DOHH2 (cell line): ENCODE data around the gene SLC6A12.

ENCODE experiments used
- H3F3A ChIP-seq: fragments of 200-600 bp; sonication (generic), shearing (Covaris generic); 2 replicates; pipeline ENCODE4 v1.6.0; 2016; ENCODE audit warnings: antibody characterized with exemption, mild to moderate bottlenecking; ENCODE audit not compliant: control insufficient read depth, insufficient read depth
- H3K27ac ChIP-seq: fragments of 200-600 bp; sonication (generic); 2 replicates; pipeline ENCODE4 v1.5.1; 2014; ENCODE audit warnings: low read depth, mild to moderate bottlenecking, low read length, moderate library complexity
- H3K27me3 ChIP-seq: fragments of 200-600 bp; sonication (generic); 2 replicates; pipeline ENCODE4 v1.6.1; 2014; ENCODE audit warnings: mild to moderate bottlenecking, low read length, mixed read lengths; ENCODE audit not compliant: control insufficient read depth
- H3K36me3 ChIP-seq: fragments of 200-600 bp; sonication (generic); 2 replicates; pipeline ENCODE4 v1.6.1; 2014; ENCODE audit warnings: mild to moderate bottlenecking, low read length, moderate library complexity, mixed read lengths; ENCODE audit not compliant: control insufficient read depth
- H3K4me1 ChIP-seq: fragments of 200-600 bp; sonication (generic); 2 replicates; pipeline ENCODE4 v1.6.1; 2014; ENCODE audit warnings: mild to moderate bottlenecking, low read length, mixed read lengths; ENCODE audit not compliant: control insufficient read depth
- H3K4me2 ChIP-seq: fragments of 200-600 bp; sonication (generic); 2 replicates; pipeline ENCODE4 v1.6.0; 2014; ENCODE audit warnings: mild to moderate bottlenecking, low read length, moderate library complexity
- H3K4me3 ChIP-seq: fragments of 200-600 bp; sonication (generic); 2 replicates; pipeline ENCODE4 v1.5.1; 2014; ENCODE audit warnings: mild to moderate bottlenecking, low read length, mixed read lengths
- H3K79me2 ChIP-seq: fragments of 200-600 bp; sonication (generic); 2 replicates; pipeline ENCODE4 v1.6.1; 2014; ENCODE audit warnings: mild to moderate bottlenecking, low read length, mixed read lengths; ENCODE audit not compliant: control insufficient read depth
- H3K9me2 ChIP-seq: fragments of 200-600 bp; sonication (generic); replicated peaks from 2 replicates; pipeline ENCODE4 v1.6.1; 2014; ENCODE audit warnings: mild to moderate bottlenecking, low read length, mixed read lengths; ENCODE audit not compliant: control insufficient read depth
- H3K9me3 ChIP-seq: fragments of 200-600 bp; sonication (generic); 2 replicates; pipeline ENCODE4 v1.6.1; 2014; ENCODE audit warnings: antibody characterized with exemption, low read length, mixed read lengths; ENCODE audit not compliant: control insufficient read depth, insufficient read depth
- H4K20me1 ChIP-seq: fragments of 200-600 bp; sonication (generic); 2 replicates; pipeline ENCODE4 v1.6.0; 2014; ENCODE audit warnings: low read depth, mild to moderate bottlenecking, antibody characterized with exemption, low read length, moderate library complexity; ENCODE audit not compliant: control insufficient read depth, insufficient read depth
- CTCF ChIP-seq: fragments of 200-600 bp; sonication (generic); IDR thresholded peaks from one replicate; pipeline ENCODE4 v1.5.1; 2014; ENCODE audit warnings: antibody characterized with exemption, mild to moderate bottlenecking, low read depth, low read length; ENCODE audit not compliant: poor library complexity, severe bottlenecking
- EZH2phosphoT487 ChIP-seq: fragments of 200-600 bp; sonication (generic); IDR thresholded peaks from 2 replicates; pipeline ENCODE4 v1.6.1; 2017; ENCODE audit warnings: borderline replicate concordance, mild to moderate bottlenecking, antibody characterized with exemption, low read length, moderate library complexity, mixed read lengths

The SLC6A12 gene

GRCh38 chr12:262113-262512, 48.2 kb upstream of the SLC6A12 start:
- Histone ChIP-seq H3K27ac (no peak overlapping the region), H3K79me2 (no peaks in the 10 kb centered on the region), H3K4me3 (no peak overlapping the region), H4K20me1 (no peaks in the 10 kb centered on the region), H3K9me2 (no peaks in the 10 kb centered on the region), H3K4me1 (no peaks in the 10 kb centered on the region), H3K36me3 (no peaks in the 10 kb centered on the region), H3K9me3 (no peaks in the 10 kb centered on the region), H3F3A (no peaks in the 10 kb centered on the region), H3K27me3 (peaks cover 30% of the 10 kb centered on the region), H3K4me2 (no peak overlapping the region)
- TF ChIP-seq EZH2phosphoT487 (no peak), CTCF (no peak)

DNA sequence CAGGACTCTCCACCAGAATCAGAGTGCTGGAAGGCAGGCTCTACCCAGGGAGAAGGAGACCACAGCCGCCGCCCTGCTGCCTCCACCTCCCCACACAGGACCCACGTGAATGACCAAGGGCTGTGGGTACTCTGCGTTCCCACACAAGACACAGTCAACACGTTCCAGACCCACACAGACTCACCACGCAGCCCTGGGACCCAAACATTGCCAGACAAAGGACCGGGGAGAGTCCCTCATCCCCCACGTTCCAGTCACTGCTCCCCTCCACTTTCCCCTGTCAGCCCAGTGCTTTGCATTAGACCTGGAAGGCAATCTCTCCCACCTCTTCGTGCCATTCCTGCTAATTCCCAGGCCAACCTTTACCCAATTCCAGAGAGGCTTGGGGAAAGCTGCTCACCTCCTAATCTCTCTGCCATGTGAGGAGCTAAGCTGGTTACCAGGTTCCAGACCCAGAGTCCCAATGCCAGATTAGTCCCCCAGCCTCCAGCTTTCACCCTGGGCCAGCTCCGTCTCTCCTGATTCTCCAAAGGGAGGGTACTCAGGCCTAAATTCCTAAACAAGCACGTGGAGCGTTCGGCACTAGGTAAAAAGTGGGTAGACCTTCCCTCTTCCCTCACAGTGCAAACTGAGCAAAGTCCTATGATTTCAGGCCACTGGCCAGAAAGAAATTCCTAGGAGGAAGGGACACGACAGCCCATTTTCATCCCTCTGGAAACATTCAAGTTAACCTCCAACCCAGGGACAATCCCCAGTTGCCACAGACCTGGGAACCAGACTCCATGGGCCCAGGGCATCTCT, 43.8 kb upstream of the SLC6A12 start:
- no peaks in the 10 kb centered on the region for H3F3A ChIP-seq
- TF ChIP-seq EZH2phosphoT487 (no peak), CTCF (no peak)
- H3K36me3 ChIP-seq, result no peaks in the 10 kb centered on the region
- no peaks in the 10 kb centered on the region for H3K9me2 ChIP-seq
- no peak overlapping the region for H3K4me3 ChIP-seq
- no peaks in the 10 kb centered on the region for H3K4me1 ChIP-seq
- peaks cover 12% of the 10 kb centered on the region; the same call in 1 of the 2 replicates for H3K27me3 ChIP-seq
- H3K9me3 ChIP-seq, result no peaks in the 10 kb centered on the region
- no peak overlapping the region for H3K4me2 ChIP-seq
- H4K20me1 ChIP-seq, result no peaks in the 10 kb centered on the region
- no peak overlapping the region for H3K27ac ChIP-seq
- no peaks in the 10 kb centered on the region for H3K79me2 ChIP-seq

DNA sequence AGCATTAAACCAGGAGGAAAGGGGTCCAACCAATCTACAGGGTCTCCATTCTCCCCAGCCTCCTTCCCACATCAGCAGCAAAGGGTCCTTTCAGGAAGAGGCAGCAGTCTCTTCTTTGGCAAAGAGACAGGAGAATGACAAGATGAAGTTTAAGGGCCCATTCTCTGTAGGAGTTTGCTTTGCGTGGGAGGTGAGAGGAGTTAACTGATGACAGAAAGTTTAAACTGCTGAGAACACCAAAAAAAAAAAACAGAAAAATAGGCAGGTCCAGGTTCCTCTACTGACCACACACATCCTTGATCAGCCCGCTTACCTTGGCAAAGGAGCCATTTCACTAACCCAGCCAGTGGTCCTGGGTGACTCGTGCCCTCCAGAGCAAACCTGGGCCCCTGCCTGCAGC, 43.0 kb upstream of the SLC6A12 start:
- no peaks in the 10 kb centered on the region for H3F3A ChIP-seq
- no peaks in the 10 kb centered on the region for H3K36me3 ChIP-seq
- H3K9me3 ChIP-seq, result no peaks in the 10 kb centered on the region
- H3K9me2 ChIP-seq, result no peaks in the 10 kb centered on the region
- no peak overlapping the region for H3K27ac ChIP-seq
- H3K4me1 ChIP-seq, result no peaks in the 10 kb centered on the region
- TF ChIP-seq CTCF (no peak), EZH2phosphoT487 (no peak)
- H3K79me2 ChIP-seq, result no peaks in the 10 kb centered on the region
- peaks cover 10% of the 10 kb centered on the region; the same call in 1 of the 2 replicates for H3K27me3 ChIP-seq
- no peak overlapping the region for H3K4me2 ChIP-seq
- H3K4me3 ChIP-seq, result no peak overlapping the region
- H4K20me1 ChIP-seq, result no peaks in the 10 kb centered on the region
